DND-41 (cell line): ENCODE results near the gene RGS12.

Experiments used
- CTCF ChIP-seq: IDR thresholded peaks from 2 replicates; pipeline ENCODE4 v1.5.1; 2012; ENCODE audit warnings: borderline replicate concordance, low read length, moderate library complexity, mild to moderate bottlenecking; ENCODE audit not compliant: poor library complexity, severe bottlenecking; ENCODE audit errors: extremely low read depth
- EZH2 ChIP-seq: IDR thresholded peaks from 3 replicates; pipeline ENCODE4 v1.6.1; 2012; ENCODE audit warnings: borderline replicate concordance, low read depth, mild to moderate bottlenecking, moderate library complexity, low read length, inconsistent platforms; ENCODE audit not compliant: severe bottlenecking

- TF ChIP-seq CTCF, result no peak
- no peak for TF ChIP-seq EZH2
These were observed 10.7 kb downstream of the RGS12 start for GRCh38 chr4:3303565-3303824.
